ENCODE results near the gene ESRRG.

Gene ESRRG

DNA sequence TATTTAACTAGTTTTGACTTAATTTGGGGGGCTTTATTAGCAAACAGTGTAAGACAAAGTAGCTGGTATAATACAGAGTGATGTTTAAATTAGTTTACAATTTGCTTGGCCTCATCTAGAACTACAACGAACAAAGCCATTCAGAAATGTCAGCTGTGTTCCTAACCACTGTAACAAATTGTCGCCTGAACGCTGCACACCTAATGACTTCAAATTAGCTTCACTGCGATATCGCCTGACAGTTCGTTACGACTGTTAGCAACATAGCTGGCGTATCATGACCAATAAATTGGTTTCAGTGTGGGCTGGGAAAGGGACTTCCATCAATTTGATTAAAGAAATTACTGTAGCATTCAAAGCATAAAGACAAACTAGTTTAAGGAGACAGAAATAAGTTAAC is 160.1 kb downstream of the ESRRG start:
- H3K9me2 ChIP-seq (replicated peaks; ENCODE audit: insufficient read depth, low read length): no peaks in the 10 kb centered on the region
- H3K9ac ChIP-seq (ENCODE audit: low read length): no peak overlapping the region
- no peaks in the 10 kb centered on the region for H4K20me1 ChIP-seq (ENCODE audit: insufficient read depth, low read length)
- no peaks in the 10 kb centered on the region for H3K9me3 ChIP-seq (replicated peaks; ENCODE audit: insufficient read depth, low read length)
- no peaks in the 10 kb centered on the region for H3F3A ChIP-seq (ENCODE audit: insufficient read depth, low read length)
- H3K36me3 ChIP-seq (replicated peaks; ENCODE audit: insufficient read depth, low read length): no peaks in the 10 kb centered on the region
- no peak overlapping the region for H2AFZ ChIP-seq (ENCODE audit: low read length)
- TF ChIP-seq, protein P1, sequence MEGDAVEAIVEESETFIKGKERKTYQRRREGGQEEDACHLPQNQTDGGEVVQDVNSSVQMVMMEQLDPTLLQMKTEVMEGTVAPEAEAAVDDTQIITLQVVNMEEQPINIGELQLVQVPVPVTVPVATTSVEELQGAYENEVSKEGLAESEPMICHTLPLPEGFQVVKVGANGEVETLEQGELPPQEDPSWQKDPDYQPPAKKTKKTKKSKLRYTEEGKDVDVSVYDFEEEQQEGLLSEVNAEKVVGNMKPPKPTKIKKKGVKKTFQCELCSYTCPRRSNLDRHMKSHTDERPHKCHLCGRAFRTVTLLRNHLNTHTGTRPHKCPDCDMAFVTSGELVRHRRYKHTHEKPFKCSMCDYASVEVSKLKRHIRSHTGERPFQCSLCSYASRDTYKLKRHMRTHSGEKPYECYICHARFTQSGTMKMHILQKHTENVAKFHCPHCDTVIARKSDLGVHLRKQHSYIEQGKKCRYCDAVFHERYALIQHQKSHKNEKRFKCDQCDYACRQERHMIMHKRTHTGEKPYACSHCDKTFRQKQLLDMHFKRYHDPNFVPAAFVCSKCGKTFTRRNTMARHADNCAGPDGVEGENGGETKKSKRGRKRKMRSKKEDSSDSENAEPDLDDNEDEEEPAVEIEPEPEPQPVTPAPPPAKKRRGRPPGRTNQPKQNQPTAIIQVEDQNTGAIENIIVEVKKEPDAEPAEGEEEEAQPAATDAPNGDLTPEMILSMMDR (IDR thresholded peaks at IDR 0.05; ENCODE audit: low read length): no peak
- TF ChIP-seq EZH2 (optimal IDR thresholded peaks at IDR 0.05; ENCODE audit: low read depth, low read length) (no peak), EZH2phosphoT487 (IDR thresholded peaks at IDR 0.05; ENCODE audit: low read length) (no peak)
- no peaks in the 10 kb centered on the region for H3K4me1 ChIP-seq (ENCODE audit: low read length)
- H3K79me2 ChIP-seq (ENCODE audit: low read length): no peaks in the 10 kb centered on the region
- H3K27ac ChIP-seq (ENCODE audit: low read length): no peak overlapping the region
- H3K4me2 ChIP-seq (ENCODE audit: low read depth, low read length): no peak overlapping the region
- no peaks in the 10 kb centered on the region for H3K27me3 ChIP-seq (replicated peaks; ENCODE audit: insufficient read depth, low read length)
- DNase-seq: no peak
- H3K4me3 ChIP-seq (ENCODE audit: low read length): no peak overlapping the region

DNA sequence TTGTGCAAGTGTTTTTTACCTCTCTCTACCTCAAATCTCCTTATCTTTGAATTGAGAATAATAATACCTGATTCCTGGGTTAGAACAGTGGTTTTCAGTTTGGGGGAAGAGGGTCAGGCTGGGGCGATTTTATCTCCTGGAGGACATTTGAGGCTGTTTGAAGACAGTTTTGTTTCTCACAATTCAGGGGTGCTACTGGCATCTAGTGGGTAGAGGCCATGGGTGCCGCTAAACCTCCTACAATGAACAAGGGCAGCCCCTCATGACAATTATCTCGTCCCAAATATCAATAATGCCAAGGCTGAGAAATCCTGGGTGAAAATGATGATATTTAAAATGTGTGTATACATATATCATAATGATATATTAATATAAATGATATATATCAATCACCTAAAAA is 160.8 kb downstream of the ESRRG start:
- no peak overlapping the region for H3K9ac ChIP-seq (ENCODE audit: low read length)
- DNase-seq: no peak

DNA sequence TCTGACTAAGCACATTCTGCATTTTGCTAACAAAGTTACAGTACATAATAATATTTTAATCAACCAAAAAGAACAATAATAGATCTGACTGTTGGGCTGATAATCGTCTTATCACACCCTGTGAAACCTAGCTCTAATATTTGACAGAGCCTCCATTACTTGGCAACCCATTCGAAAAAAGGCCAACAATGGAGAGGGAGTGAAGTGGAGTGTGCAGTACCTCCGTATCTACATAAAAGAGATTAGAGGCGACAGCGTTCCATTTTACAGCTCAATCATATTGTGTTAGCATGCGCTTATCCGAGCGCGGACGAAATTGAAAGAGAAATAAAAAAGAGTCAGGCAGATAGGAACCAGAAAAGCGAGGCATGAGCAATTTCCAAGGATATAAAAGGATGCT is 162.7 kb downstream of the ESRRG start:
- Histone ChIP-seq H3K79me2 (ENCODE audit: low read length) (no peaks in the 10 kb centered on the region), H4K20me1 (ENCODE audit: insufficient read depth, low read length) (no peaks in the 10 kb centered on the region), H3F3A (ENCODE audit: insufficient read depth, low read length) (no peaks in the 10 kb centered on the region), H3K4me2 (ENCODE audit: low read depth, low read length) (no peak overlapping the region), H3K9me2 (replicated peaks; ENCODE audit: insufficient read depth, low read length) (no peaks in the 10 kb centered on the region), H3K27ac (ENCODE audit: low read length) (no peak overlapping the region), H3K27me3 (replicated peaks; ENCODE audit: insufficient read depth, low read length) (no peaks in the 10 kb centered on the region), H3K9me3 (replicated peaks; ENCODE audit: insufficient read depth, low read length) (no peaks in the 10 kb centered on the region), H3K4me3 (ENCODE audit: low read length) (no peak overlapping the region), H2AFZ (ENCODE audit: low read length) (no peak overlapping the region), H3K4me1 (ENCODE audit: low read length) (no peaks in the 10 kb centered on the region), H3K36me3 (replicated peaks; ENCODE audit: insufficient read depth, low read length) (no peaks in the 10 kb centered on the region), H3K9ac (ENCODE audit: low read length) (no peak overlapping the region)
- no peak for DNase-seq
- TF ChIP-seq, protein P1 (IDR thresholded peaks at IDR 0.05; ENCODE audit: low read length): no peak
- TF ChIP-seq EZH2phosphoT487 (IDR thresholded peaks at IDR 0.05; ENCODE audit: low read length): no peak
- no peak for TF ChIP-seq EZH2 (optimal IDR thresholded peaks at IDR 0.05; ENCODE audit: low read depth, low read length)

More for the DNA sequence above, 160.8 kb downstream of the ESRRG start:
- TF ChIP-seq, protein P1 (IDR thresholded peaks at IDR 0.05; ENCODE audit: low read length): peak; percentile 38
- no peak for TF ChIP-seq EZH2 (optimal IDR thresholded peaks at IDR 0.05; ENCODE audit: low read depth, low read length)
- H3K36me3 ChIP-seq (replicated peaks; ENCODE audit: insufficient read depth, low read length): no peaks in the 10 kb centered on the region
- H3K27me3 ChIP-seq (replicated peaks; ENCODE audit: insufficient read depth, low read length): no peaks in the 10 kb centered on the region
- no peak overlapping the region for H3K4me2 ChIP-seq (ENCODE audit: low read depth, low read length)
- H2AFZ ChIP-seq (ENCODE audit: low read length): no peak overlapping the region
- no peak overlapping the region for H3K27ac ChIP-seq (ENCODE audit: low read length)
- H3K4me3 ChIP-seq (ENCODE audit: low read length): no peak overlapping the region
- no peaks in the 10 kb centered on the region for H4K20me1 ChIP-seq (ENCODE audit: insufficient read depth, low read length)
- H3K9me2 ChIP-seq (replicated peaks; ENCODE audit: insufficient read depth, low read length): no peaks in the 10 kb centered on the region
- H3K79me2 ChIP-seq (ENCODE audit: low read length): no peaks in the 10 kb centered on the region
- no peaks in the 10 kb centered on the region for H3F3A ChIP-seq (ENCODE audit: insufficient read depth, low read length)
- H3K9me3 ChIP-seq (replicated peaks; ENCODE audit: insufficient read depth, low read length): no peaks in the 10 kb centered on the region
- H3K4me1 ChIP-seq (ENCODE audit: low read length): no peaks in the 10 kb centered on the region

All from MM.1S (cell line).